HepG2 (cell line): ENCODE data around the gene CBX2. TPM values are rescaled to one million over a fixed set of nuclear protein-coding genes. Genes with fewer than 3 reads are reported as not detected.
A peak's percentile ranks its signal among the peaks of the same experiment; 100 is the strongest.

Source experiments
- CBFB ChIP-seq: sonication (generic); formaldehyde crosslinking; IDR thresholded peaks from 2 replicates; pipeline ENCODE4 v1.4.0; 2020; ENCODE audit warnings: missing genetic modification reagents
- ETV5 ChIP-seq: IDR thresholded peaks from 2 replicates; pipeline ENCODE4 v1.6.1; 2018; ENCODE audit warnings: missing biosample characterization, missing genetic modification reagents, inconsistent platforms, borderline replicate concordance
- KLF9 ChIP-seq: IDR thresholded peaks from 2 replicates; pipeline ENCODE4 v1.6.1; 2016; ENCODE audit warnings: low read depth
- MAZ ChIP-seq, 2 experiments: sonication (generic) in 1 of 2; formaldehyde crosslinking in 1 of 2; IDR thresholded peaks; 2 replicates each; pipeline versions ENCODE4 v1.5.0 to v1.6.1; 2012 to 2020; ENCODE audit warnings: low read depth in 2 of 2, mild to moderate bottlenecking in 2 of 2, borderline replicate concordance in 1 of 2, improper control_type of control experiment in 1 of 2, low read length in 1 of 2, missing genetic modification reagents in 1 of 2, moderate library complexity in 1 of 2
- MEIS1 ChIP-seq: sonication (generic); formaldehyde crosslinking; IDR thresholded peaks from 2 replicates; pipeline ENCODE4 v1.9.0; 2021; ENCODE audit warnings: mild to moderate bottlenecking, missing genetic modification reagents, moderate library complexity, borderline replicate concordance
- NCOA2 ChIP-seq: sonication (generic); formaldehyde crosslinking; IDR thresholded peaks from 2 replicates; pipeline ENCODE4 v1.8.0; 2022; ENCODE audit warnings: inconsistent platforms
- NPAS2 ChIP-seq: sonication (generic); formaldehyde crosslinking; IDR thresholded peaks from 2 replicates; pipeline ENCODE4 v1.8.0; 2022; ENCODE audit warnings: mild to moderate bottlenecking, missing genetic modification reagents, borderline replicate concordance
- NR2F6 ChIP-seq, 2 experiments: IDR thresholded peaks; 2 replicates each; pipeline ENCODE4 v1.6.1; 2016; ENCODE audit warnings: antibody characterized with exemption in 1 of 2, mild to moderate bottlenecking in 1 of 2
- PHF5A ChIP-seq: IDR thresholded peaks from one replicate; pipeline ENCODE4 v1.6.1; 2018; ENCODE audit warnings: low read depth, missing genetic modification reagents; ENCODE audit not compliant: unreplicated experiment
- POLR2AphosphoS5 ChIP-seq: IDR thresholded peaks from 2 replicates; pipeline ENCODE4 v1.6.1; 2012; ENCODE audit warnings: low read depth, low read length
- ZFP36L1 ChIP-seq: sonication (generic); formaldehyde crosslinking; IDR thresholded peaks from 2 replicates; pipeline ENCODE4 v1.8.0; 2022; ENCODE audit warnings: mild to moderate bottlenecking, missing genetic modification reagents, moderate library complexity
- ZNF263 ChIP-seq: sonication (generic); formaldehyde crosslinking; IDR thresholded peaks from 2 replicates; pipeline ENCODE4 v1.4.0; 2020; ENCODE audit warnings: missing genetic modification reagents
- ZNF569 ChIP-seq: sonication (generic); formaldehyde crosslinking; IDR thresholded peaks from 2 replicates; pipeline ENCODE4 v1.5.0; 2020; ENCODE audit warnings: mild to moderate bottlenecking, missing genetic modification reagents, moderate library complexity, borderline replicate concordance
- polyA plus RNA-seq, 8 experiments: library from polyadenylated mRNA; depleted of rRNA in 3 of 8; stranded (reverse) in 7 of 8; unstranded in 1 of 8; fragments of >200 nt; fragmentation: Illumina TruSeq in 4 of 8; extraction: Trizol in 4 of 8; gene quantifications; 2 replicates each; pipeline versions ENCODE4 v1.2.1 to v1.2.3, GENCODE V29; 2011 to 2016; ENCODE audit warnings: low read depth in 4 of 8, missing spikeins in 1 of 8, mixed read lengths in 1 of 8; ENCODE audit not compliant: insufficient read depth in 1 of 8
- total RNA-seq, 5 experiments: library from RNA; depleted of rRNA; stranded (reverse); fragments of >200 nt; fragmentation: Illumina TruSeq; extraction: Trizol; gene quantifications; 2 replicates each; pipeline ENCODE4 v1.2.3, GENCODE V29; 2016; ENCODE audit warnings: low read depth in 1 of 5
- TF ChIP-seq, protein P1 (sequence below): sonication (generic); formaldehyde crosslinking; IDR thresholded peaks from one replicate; pipeline ENCODE4 v1.5.1; 2020; ENCODE audit warnings: mild to moderate bottlenecking, missing genetic modification reagents; ENCODE audit errors: not compliant biosample characterization
- TF ChIP-seq, protein P2 (sequence below): sonication (generic); formaldehyde crosslinking; IDR thresholded peaks from 2 replicates; pipeline ENCODE4 v1.5.1; 2020; ENCODE audit warnings: mild to moderate bottlenecking, missing genetic modification reagents, moderate library complexity

The CBX2 gene
- total and polyA plus RNA-seq, 2 of the 13 experiments (the other 11 are each of a cell fraction or from before 2014, with no cell fraction given) = 14.5 to 31.1 TPM

DNA sequence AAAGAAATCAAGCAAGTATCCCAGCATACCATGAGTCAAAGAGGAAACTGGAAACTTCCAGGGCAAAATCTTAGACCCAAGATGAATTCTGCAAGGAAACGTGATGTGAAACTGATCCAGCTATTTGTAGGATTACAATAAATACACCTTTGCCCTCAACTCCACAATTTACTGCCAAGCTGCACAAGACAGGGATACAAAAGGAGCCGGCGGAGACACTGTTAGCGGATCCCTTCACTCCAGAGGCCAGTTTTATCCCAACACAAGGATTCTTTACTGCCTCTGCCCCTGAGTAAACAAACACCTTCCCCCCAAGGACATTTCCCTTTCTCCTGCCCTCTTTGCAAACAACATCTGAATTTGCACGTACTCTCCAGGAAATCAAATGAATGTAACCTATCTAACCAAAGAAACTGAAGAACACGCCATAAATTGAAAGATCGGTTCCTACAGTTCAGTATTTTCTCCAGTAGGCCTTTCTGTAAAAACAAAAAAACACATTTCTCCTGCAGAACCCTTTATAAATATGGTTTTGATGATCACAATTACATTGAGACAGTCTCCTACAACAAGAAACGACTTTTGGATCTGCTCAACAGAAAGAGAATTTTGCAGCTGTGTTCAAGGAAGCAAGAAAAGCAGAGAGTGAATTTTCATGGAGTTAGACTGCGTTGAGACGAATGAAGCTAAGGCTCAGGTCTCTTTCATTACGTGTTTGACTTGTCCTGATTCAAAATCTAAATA is 1.4 kb upstream of the CBX2 start (continued):
- TF ChIP-seq, protein P1, sequence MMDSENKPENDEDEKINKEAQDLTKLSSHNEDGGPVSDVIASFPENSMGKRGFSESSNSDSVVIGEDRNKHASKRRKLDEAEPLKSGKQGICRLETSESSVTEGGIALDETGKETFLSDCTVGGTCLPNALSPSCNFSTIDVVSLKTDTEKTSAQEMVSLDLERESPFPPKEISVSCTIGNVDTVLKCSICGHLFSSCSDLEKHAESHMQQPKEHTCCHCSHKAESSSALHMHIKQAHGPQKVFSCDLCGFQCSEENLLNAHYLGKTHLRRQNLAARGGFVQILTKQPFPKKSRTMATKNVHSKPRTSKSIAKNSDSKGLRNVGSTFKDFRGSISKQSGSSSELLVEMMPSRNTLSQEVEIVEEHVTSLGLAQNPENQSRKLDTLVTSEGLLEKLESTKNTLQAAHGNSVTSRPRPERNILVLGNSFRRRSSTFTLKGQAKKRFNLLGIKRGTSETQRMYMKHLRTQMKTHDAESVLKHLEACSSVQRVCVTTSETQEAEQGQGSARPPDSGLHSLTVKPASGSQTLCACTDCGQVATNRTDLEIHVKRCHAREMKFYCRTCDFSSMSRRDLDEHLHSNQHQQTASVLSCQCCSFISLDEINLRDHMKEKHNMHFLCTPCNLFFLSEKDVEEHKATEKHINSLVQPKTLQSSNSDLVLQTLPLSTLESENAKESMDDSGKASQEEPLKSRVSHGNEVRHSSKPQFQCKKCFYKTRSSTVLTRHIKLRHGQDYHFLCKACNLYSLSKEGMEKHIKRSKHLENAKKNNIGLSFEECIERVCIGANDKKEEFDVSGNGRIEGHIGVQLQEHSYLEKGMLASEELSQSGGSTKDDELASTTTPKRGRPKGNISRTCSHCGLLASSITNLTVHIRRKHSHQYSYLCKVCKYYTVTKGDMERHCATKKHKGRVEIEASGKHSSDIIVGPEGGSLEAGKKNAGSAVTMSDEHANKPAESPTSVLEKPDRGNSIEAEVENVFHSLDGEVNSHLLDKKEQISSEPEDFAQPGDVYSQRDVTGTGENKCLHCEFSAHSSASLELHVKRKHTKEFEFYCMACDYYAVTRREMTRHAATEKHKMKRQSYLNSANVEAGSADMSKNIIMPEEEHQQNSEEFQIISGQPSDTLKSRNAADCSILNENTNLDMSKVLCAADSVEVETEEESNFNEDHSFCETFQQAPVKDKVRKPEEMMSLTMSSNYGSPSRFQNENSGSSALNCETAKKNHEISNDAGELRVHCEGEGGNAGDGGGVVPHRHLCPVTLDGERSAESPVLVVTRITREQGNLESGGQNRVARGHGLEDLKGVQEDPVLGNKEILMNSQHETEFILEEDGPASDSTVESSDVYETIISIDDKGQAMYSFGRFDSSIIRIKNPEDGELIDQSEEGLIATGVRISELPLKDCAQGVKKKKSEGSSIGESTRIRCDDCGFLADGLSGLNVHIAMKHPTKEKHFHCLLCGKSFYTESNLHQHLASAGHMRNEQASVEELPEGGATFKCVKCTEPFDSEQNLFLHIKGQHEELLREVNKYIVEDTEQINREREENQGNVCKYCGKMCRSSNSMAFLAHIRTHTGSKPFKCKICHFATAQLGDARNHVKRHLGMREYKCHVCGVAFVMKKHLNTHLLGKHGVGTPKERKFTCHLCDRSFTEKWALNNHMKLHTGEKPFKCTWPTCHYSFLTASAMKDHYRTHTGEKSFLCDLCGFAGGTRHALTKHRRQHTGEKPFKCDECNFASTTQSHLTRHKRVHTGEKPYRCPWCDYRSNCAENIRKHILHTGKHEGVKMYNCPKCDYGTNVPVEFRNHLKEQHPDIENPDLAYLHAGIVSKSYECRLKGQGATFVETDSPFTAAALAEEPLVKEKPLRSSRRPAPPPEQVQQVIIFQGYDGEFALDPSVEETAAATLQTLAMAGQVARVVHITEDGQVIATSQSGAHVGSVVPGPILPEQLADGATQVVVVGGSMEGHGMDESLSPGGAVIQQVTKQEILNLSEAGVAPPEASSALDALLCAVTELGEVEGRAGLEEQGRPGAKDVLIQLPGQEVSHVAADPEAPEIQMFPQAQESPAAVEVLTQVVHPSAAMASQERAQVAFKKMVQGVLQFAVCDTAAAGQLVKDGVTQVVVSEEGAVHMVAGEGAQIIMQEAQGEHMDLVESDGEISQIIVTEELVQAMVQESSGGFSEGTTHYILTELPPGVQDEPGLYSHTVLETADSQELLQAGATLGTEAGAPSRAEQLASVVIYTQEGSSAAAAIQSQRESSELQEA (CRISPR knock-in tag) = no peak
- TF ChIP-seq POLR2AphosphoS5 = no peak; the same call in 1 of the 2 replicates
- TF ChIP-seq PHF5A (CRISPR knock-in tag) = peak; percentile 26
- TF ChIP-seq KLF9 (CRISPR knock-in tag) = no peak
- TF ChIP-seq ZFP36L1 (CRISPR knock-in tag) = peak; percentile 11
- 0 out of 2 replicates have a peak, but pooled peaks have one; percentile 35 for TF ChIP-seq NR2F6 (IDR thresholded peaks at IDR 0.05)
- peak; percentile 50; the same call in 1 of the 2 replicates for TF ChIP-seq NR2F6 (CRISPR knock-in tag; IDR thresholded peaks at IDR 0.05)
- 0 out of 2 replicates have a peak, but pooled peaks have one; percentile 58 for TF ChIP-seq ZNF569 (CRISPR knock-in tag)
- TF ChIP-seq MAZ (IDR thresholded peaks at IDR 0.05; ENCODE audit: borderline replicate concordance, low read depth, low read length) = no peak
- no peak for TF ChIP-seq MAZ (CRISPR knock-in tag; IDR thresholded peaks at IDR 0.05; ENCODE audit: low read depth)
- no peak for TF ChIP-seq NPAS2
- no peak for TF ChIP-seq ZNF263 (CRISPR knock-in tag)
- peak; percentile 82; the same call in 1 of the 2 replicates for TF ChIP-seq ETV5 (CRISPR knock-in tag)
- peak; percentile 24; the same call in 1 of the 2 replicates for TF ChIP-seq MEIS1 (CRISPR knock-in tag)
- no peak for TF ChIP-seq CBFB (CRISPR knock-in tag)
- peak; percentile 43; the same call in 1 of the 2 replicates for TF ChIP-seq NCOA2 (CRISPR knock-in tag)
- TF ChIP-seq, protein P2, sequence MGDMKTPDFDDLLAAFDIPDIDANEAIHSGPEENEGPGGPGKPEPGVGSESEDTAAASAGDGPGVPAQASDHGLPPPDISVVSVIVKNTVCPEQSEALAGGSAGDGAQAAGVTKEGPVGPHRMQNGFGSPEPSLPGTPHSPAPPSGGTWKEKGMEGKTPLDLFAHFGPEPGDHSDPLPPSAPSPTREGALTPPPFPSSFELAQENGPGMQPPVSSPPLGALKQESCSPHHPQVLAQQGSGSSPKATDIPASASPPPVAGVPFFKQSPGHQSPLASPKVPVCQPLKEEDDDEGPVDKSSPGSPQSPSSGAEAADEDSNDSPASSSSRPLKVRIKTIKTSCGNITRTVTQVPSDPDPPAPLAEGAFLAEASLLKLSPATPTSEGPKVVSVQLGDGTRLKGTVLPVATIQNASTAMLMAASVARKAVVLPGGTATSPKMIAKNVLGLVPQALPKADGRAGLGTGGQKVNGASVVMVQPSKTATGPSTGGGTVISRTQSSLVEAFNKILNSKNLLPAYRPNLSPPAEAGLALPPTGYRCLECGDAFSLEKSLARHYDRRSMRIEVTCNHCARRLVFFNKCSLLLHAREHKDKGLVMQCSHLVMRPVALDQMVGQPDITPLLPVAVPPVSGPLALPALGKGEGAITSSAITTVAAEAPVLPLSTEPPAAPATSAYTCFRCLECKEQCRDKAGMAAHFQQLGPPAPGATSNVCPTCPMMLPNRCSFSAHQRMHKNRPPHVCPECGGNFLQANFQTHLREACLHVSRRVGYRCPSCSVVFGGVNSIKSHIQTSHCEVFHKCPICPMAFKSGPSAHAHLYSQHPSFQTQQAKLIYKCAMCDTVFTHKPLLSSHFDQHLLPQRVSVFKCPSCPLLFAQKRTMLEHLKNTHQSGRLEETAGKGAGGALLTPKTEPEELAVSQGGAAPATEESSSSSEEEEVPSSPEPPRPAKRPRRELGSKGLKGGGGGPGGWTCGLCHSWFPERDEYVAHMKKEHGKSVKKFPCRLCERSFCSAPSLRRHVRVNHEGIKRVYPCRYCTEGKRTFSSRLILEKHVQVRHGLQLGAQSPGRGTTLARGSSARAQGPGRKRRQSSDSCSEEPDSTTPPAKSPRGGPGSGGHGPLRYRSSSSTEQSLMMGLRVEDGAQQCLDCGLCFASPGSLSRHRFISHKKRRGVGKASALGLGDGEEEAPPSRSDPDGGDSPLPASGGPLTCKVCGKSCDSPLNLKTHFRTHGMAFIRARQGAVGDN = no peak
